Panc1 (cell line): ENCODE measurements around the gene ZNF407.

Experiments
- POLR2AphosphoS5 ChIP-seq: IDR thresholded peaks from 2 replicates; pipeline ENCODE4 v1.6.1; 2012; ENCODE audit warnings: mild to moderate bottlenecking, low read depth, low read length, moderate library complexity
- SIN3A ChIP-seq: IDR thresholded peaks from 2 replicates; pipeline ENCODE4 v1.6.1; 2012; ENCODE audit warnings: low read depth, mild to moderate bottlenecking, low read length, moderate library complexity, borderline replicate concordance; ENCODE audit not compliant: insufficient read depth
- TF ChIP-seq, protein P1 (sequence below): fragments of 450-650 bp; IDR thresholded peaks from 2 replicates; pipeline ENCODE4 v1.5.1; 2017; ENCODE audit warnings: mild to moderate bottlenecking
- TF ChIP-seq, protein P2 (sequence below), 2 experiments: IDR thresholded peaks; 2 replicates each; pipeline ENCODE4 v1.6.1; 2011 to 2012; ENCODE audit warnings: low read depth in 2 of 2, control low read depth in 1 of 2, low read length in 1 of 2, mild to moderate bottlenecking in 1 of 2, moderate library complexity in 1 of 2; ENCODE audit not compliant: insufficient read depth in 1 of 2

DNA sequence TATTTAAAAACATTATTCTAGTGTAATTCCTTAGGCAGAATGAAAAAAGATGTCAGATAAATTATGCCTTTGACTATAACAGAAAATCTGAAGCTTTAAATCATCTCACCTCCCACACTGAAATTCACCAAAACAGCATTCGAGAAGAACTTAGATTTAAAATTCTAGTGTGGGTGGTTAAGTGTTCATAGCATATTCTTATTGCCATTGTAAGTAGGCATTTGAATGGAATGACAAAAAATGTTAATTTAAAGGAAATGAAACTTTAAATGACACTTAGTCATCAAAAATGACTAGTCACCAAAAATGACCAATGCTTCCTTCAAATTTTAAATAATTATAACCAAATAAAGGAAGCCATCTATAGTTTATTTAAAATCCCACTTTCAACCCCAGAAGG, 7.0 kb upstream of the ZNF407 start:
- TF ChIP-seq, protein P1, sequence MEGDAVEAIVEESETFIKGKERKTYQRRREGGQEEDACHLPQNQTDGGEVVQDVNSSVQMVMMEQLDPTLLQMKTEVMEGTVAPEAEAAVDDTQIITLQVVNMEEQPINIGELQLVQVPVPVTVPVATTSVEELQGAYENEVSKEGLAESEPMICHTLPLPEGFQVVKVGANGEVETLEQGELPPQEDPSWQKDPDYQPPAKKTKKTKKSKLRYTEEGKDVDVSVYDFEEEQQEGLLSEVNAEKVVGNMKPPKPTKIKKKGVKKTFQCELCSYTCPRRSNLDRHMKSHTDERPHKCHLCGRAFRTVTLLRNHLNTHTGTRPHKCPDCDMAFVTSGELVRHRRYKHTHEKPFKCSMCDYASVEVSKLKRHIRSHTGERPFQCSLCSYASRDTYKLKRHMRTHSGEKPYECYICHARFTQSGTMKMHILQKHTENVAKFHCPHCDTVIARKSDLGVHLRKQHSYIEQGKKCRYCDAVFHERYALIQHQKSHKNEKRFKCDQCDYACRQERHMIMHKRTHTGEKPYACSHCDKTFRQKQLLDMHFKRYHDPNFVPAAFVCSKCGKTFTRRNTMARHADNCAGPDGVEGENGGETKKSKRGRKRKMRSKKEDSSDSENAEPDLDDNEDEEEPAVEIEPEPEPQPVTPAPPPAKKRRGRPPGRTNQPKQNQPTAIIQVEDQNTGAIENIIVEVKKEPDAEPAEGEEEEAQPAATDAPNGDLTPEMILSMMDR: no peak
- TF ChIP-seq POLR2AphosphoS5: no peak
- TF ChIP-seq SIN3A: no peak
- TF ChIP-seq, protein P2, sequence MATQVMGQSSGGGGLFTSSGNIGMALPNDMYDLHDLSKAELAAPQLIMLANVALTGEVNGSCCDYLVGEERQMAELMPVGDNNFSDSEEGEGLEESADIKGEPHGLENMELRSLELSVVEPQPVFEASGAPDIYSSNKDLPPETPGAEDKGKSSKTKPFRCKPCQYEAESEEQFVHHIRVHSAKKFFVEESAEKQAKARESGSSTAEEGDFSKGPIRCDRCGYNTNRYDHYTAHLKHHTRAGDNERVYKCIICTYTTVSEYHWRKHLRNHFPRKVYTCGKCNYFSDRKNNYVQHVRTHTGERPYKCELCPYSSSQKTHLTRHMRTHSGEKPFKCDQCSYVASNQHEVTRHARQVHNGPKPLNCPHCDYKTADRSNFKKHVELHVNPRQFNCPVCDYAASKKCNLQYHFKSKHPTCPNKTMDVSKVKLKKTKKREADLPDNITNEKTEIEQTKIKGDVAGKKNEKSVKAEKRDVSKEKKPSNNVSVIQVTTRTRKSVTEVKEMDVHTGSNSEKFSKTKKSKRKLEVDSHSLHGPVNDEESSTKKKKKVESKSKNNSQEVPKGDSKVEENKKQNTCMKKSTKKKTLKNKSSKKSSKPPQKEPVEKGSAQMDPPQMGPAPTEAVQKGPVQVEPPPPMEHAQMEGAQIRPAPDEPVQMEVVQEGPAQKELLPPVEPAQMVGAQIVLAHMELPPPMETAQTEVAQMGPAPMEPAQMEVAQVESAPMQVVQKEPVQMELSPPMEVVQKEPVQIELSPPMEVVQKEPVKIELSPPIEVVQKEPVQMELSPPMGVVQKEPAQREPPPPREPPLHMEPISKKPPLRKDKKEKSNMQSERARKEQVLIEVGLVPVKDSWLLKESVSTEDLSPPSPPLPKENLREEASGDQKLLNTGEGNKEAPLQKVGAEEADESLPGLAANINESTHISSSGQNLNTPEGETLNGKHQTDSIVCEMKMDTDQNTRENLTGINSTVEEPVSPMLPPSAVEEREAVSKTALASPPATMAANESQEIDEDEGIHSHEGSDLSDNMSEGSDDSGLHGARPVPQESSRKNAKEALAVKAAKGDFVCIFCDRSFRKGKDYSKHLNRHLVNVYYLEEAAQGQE (IDR thresholded peaks at IDR 0.05; ENCODE audit: insufficient read depth in 1 of 2, low read depth in 2 of 2, low read length in 1 of 2): no peak
